Neural cell (in vitro differentiated cells): ENCODE data around the gene HEBP1.

Experiments
- EP300 ChIP-seq: fragments of 450-650 bp; conservative IDR thresholded peaks from 2 replicates; pipeline ENCODE4 v1.6.1; 2014; ENCODE audit warnings: antibody characterized with exemption, mild to moderate bottlenecking, moderate library complexity; ENCODE audit not compliant: poor library complexity, severe bottlenecking
- EZH2 ChIP-seq: fragments of 200-600, 300-800 bp; shearing (Covaris generic), sonication (generic); IDR thresholded peaks from 2 replicates; pipeline ENCODE4 v1.6.1; 2014; ENCODE audit warnings: antibody characterized with exemption, low read length, borderline replicate concordance, mild to moderate bottlenecking; ENCODE audit not compliant: insufficient read depth, poor library complexity, severe bottlenecking
- RAD21 ChIP-seq: fragments of 450-650 bp; conservative IDR thresholded peaks from 2 replicates; pipeline ENCODE4 v1.6.1; 2014; ENCODE audit warnings: antibody characterized with exemption, mild to moderate bottlenecking, moderate library complexity
- SMC3 ChIP-seq: fragments of 450-650 bp; conservative IDR thresholded peaks from 2 replicates; pipeline ENCODE4 v1.6.1; 2014; ENCODE audit warnings: antibody characterized with exemption, mild to moderate bottlenecking, moderate library complexity; ENCODE audit not compliant: poor library complexity
- TAF1 ChIP-seq: IDR thresholded peaks from 2 replicates; pipeline ENCODE4 v1.6.1; 2012; ENCODE audit warnings: low read depth
- TF ChIP-seq, protein P1 (sequence below): fragments of 450-650 bp; IDR thresholded peaks from 2 replicates; pipeline ENCODE4 v1.5.1; 2014; ENCODE audit warnings: antibody characterized with exemption, mild to moderate bottlenecking, moderate library complexity; ENCODE audit not compliant: poor library complexity, severe bottlenecking

DNA sequence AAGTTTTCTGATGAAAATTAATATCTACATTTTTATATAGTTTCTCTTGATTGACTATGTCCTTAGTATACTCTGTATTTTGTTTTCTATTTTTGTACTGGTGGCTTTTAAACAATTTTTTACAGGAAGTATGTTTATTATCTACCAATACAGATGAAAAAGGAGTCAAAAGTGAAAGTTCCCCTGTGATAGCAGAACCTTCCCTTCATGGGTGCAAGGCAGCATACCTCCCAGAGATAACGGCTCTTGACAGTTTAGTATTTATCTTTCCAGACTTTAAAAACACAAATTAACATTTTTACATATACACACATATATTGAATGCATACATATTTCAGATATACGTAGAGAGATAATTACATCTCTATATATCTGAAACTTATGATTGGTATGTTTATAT lies 27.0 kb upstream of the HEBP1 start:
- TF ChIP-seq, protein P1, sequence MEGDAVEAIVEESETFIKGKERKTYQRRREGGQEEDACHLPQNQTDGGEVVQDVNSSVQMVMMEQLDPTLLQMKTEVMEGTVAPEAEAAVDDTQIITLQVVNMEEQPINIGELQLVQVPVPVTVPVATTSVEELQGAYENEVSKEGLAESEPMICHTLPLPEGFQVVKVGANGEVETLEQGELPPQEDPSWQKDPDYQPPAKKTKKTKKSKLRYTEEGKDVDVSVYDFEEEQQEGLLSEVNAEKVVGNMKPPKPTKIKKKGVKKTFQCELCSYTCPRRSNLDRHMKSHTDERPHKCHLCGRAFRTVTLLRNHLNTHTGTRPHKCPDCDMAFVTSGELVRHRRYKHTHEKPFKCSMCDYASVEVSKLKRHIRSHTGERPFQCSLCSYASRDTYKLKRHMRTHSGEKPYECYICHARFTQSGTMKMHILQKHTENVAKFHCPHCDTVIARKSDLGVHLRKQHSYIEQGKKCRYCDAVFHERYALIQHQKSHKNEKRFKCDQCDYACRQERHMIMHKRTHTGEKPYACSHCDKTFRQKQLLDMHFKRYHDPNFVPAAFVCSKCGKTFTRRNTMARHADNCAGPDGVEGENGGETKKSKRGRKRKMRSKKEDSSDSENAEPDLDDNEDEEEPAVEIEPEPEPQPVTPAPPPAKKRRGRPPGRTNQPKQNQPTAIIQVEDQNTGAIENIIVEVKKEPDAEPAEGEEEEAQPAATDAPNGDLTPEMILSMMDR = no peak
- TF ChIP-seq TAF1 = no peak
- TF ChIP-seq SMC3 = no peak
- no peak for TF ChIP-seq RAD21
- no peak for TF ChIP-seq EP300
- TF ChIP-seq EZH2 = no peak
